Muscle of leg (tissue), 11 donors: ENCODE data around the gene KIF4A. TPM values are rescaled to one million over a fixed set of nuclear protein-coding genes. Genes with fewer than 3 reads are reported as not detected.
A peak's percentile ranks its signal among the peaks of the same experiment; 100 is the strongest.
"Not testable (repeated sequence)": the region's sequence is repeated elsewhere in the genome, so short reads cannot be mapped to it uniquely, and the experiment has no call there.

ENCODE experiments used
- DNase-seq: peaks from one replicate; pipeline ENCODE4 v3.0.0; 2013
- H3K27ac ChIP-seq: one replicate; pipeline ENCODE4 v1.5.1; 2013; ENCODE audit warnings: mild to moderate bottlenecking, low read length, control low read depth
- H3K27me3 ChIP-seq: one replicate; pipeline ENCODE4 v1.6.1; 2013; ENCODE audit warnings: low read length; ENCODE audit not compliant: control insufficient read depth, insufficient read depth
- H3K36me3 ChIP-seq: one replicate; pipeline ENCODE4 v1.6.1; 2013; ENCODE audit warnings: low read length; ENCODE audit not compliant: control insufficient read depth, insufficient read depth
- H3K4me1 ChIP-seq: one replicate; pipeline ENCODE4 v1.6.1; 2013; ENCODE audit warnings: low read length; ENCODE audit not compliant: control insufficient read depth, insufficient read depth
- H3K4me3 ChIP-seq: one replicate; pipeline ENCODE4 v1.5.1; 2013; ENCODE audit warnings: low read length, control low read depth
- H3K9me3 ChIP-seq: replicated peaks from 2 replicates; pipeline ENCODE4 v1.6.1; 2013; ENCODE audit warnings: low read depth, low read length; ENCODE audit not compliant: control insufficient read depth
- WGBS: methylation state at CpG from one replicate; pipeline ENCODE4 v1.1.5; 2013; ENCODE audit warnings: missing lambda C conversion rate; ENCODE audit not compliant: insufficient coverage; 5-methylcytosine and 5-hydroxymethylcytosine counted together
- polyA plus RNA-seq, 8 donors: library from polyadenylated mRNA; unstranded; fragments of 120-200 nt; gene quantifications; one replicate each; pipeline versions ENCODE4 v1.2.1 to v1.2.3, GENCODE V29; 2013; ENCODE audit warnings: inconsistent platforms in 1 of 8, low replicate concordance in 1 of 8; ENCODE audit not compliant: insufficient read length in 8 of 8, insufficient read depth in 1 of 8
- total RNA-seq: library from RNA; stranded (reverse); fragments of 120-200 nt; gene quantifications from one replicate; pipeline ENCODE4 v1.2.4, GENCODE V29; 2013

Gene KIF4A
- total and polyA plus RNA-seq, 9 donors, result 5.1 to 12.7 (median 8.5) TPM

DNA sequence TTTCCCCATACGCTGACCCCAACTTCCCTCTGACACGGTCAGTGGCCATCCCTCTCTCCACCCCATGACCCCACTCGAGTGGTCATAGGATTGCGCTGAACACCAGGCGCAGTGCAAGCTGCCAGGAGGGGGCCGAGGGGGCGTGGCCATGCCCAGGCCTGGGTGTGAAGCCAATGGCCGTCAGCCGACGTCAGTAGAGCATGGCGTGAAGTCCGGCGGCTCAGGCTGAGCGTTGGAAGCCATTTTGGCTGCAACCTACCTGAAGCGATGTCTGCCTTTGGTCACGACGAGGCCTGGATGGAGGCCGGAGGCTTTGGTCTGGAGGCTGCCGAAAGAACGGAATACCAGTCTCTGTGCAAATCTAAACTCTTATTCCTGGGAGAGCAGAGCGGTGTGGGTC, 8.0 kb upstream of the KIF4A start, which contains the start of gene RAB41:
RAB41 (plus strand) TSS at position 222 of the 400 bp plus-strand sequence; CDS start at position 268, 46 bp downstream.
- 91% methylated on average over 18 of the region's 21 CpGs for WGBS
- peaks cover 5% of the 10 kb centered on the region for H3K27me3 ChIP-seq
- H3K27ac ChIP-seq, result no peak within 1 kb of the TSS
- H3K4me3 ChIP-seq, result no peak within 1 kb of the TSS
- peaks cover 2% of the 10 kb centered on the region for H3K36me3 ChIP-seq
- no peaks in the 10 kb centered on the region for H3K9me3 ChIP-seq
- DNase-seq, result no peak
- no peaks in the 10 kb centered on the region for H3K4me1 ChIP-seq

- WGBS, result 67% methylated on average over 4 of the region's 11 CpGs
- Histone ChIP-seq H3K27ac (peak overlapping the region; percentile 67), H3K27me3 (peaks cover 9% of the 10 kb centered on the region), H3K4me3 (peak overlapping the region; percentile 75), H3K4me1 (peaks cover 5% of the 10 kb centered on the region), H3K9me3 (no peaks in the 10 kb centered on the region), H3K36me3 (peaks cover 8% of the 10 kb centered on the region)
- no peak for DNase-seq
Measured at GRCh38 chrX:70289168-70289792, 624 bp upstream of the KIF4A start.

DNA sequence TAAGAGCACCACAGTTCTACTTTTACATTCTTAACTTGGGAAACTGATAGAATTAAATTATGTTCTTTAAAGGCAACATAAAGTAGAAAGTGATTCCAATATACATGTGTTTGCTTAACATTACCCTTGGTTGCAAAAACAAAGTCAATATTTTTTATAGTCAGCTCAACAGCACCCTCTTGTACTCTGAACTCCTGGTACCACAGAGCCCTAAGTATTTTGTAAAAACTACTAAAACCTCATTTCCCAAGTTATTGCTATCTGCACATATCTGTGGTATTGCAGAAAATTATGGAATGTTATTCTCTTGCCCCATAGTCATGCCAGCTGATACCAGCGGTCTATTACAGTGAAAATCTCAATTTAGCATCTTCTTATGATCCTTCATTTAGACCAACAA, 2.9 kb downstream of the KIF4A start:
- no peaks in the 10 kb centered on the region for H3K9me3 ChIP-seq
- DNase-seq, result no peak
- H3K27me3 ChIP-seq, result peaks cover 6% of the 10 kb centered on the region
- no peak overlapping the region for H3K27ac ChIP-seq
- H3K36me3 ChIP-seq, result peaks cover 3% of the 10 kb centered on the region
- WGBS, result no CpG with 5 or more reads among the region's 1 CpG
- no peak overlapping the region for H3K4me3 ChIP-seq
- H3K4me1 ChIP-seq, result peaks cover 5% of the 10 kb centered on the region

DNA sequence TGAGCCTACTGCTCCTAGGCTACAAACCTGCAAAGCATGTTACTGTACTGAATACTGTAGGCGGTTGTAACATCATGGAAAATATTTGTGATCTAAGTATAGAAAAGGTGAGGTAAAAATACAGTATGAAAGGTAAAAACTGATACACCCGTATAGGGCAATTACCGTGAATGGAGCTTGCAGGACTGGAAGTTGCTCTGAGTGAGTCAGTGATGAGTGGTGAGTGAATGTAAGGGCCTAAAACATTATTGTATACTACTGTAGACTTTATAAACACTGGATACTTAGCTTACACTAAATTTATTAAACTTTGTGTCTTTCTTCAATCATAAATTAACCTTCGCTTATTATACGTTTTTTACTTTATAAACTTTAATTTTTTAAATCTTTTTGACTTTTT, 3.7 kb downstream of the KIF4A start:
- WGBS, result no CpG with 5 or more reads among the region's 5 CpGs
- Histone ChIP-seq H3K27ac (no peak overlapping the region), H3K27me3 (peaks cover 10% of the 10 kb centered on the region), H3K4me1 (peaks cover 5% of the 10 kb centered on the region), H3K4me3 (no peak overlapping the region), H3K9me3 (no peaks in the 10 kb centered on the region), H3K36me3 (no peaks in the 10 kb centered on the region)
- DNase-seq, result no peak

DNA sequence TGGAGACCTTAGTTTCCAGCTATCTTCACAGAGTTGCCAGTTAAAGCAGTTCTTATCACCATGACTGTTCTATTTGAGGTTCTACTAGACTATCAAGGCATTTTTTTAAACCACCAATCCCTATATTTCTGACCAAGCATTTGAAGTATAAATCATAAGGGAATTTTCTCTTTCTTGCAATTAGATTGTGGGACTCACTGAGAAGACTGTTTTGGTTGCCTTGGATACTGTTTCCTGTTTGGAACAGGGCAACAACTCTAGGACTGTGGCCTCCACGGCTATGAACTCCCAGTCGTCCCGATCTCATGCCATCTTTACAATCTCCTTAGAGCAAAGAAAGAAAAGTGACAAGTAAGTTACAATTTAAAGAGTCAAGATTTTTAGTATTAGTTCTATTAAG, 11.8 kb downstream of the KIF4A start:
- peak; percentile 25 for DNase-seq
- no peaks in the 10 kb centered on the region for H3K36me3 ChIP-seq
- peaks cover 4% of the 10 kb centered on the region for H3K27me3 ChIP-seq
- H3K4me3 ChIP-seq, result no peak overlapping the region
- 83% methylated on average over 1 of the region's 3 CpGs for WGBS
- no peaks in the 10 kb centered on the region for H3K9me3 ChIP-seq
- no peak overlapping the region for H3K27ac ChIP-seq
- no peaks in the 10 kb centered on the region for H3K4me1 ChIP-seq

- DNase-seq, result no peak
- no peaks in the 10 kb centered on the region for H3K9me3 ChIP-seq
- no peaks in the 10 kb centered on the region for H3K4me1 ChIP-seq
- H3K27ac ChIP-seq, result no peak overlapping the region
- no peaks in the 10 kb centered on the region for H3K36me3 ChIP-seq
- H3K4me3 ChIP-seq, result no peak overlapping the region
- WGBS, result no CpG with 5 or more reads among the region's 1 CpG
- H3K27me3 ChIP-seq, result no peaks in the 10 kb centered on the region
Measured at GRCh38 chrX:70313503-70313902, 23.6 kb downstream of the KIF4A start.

DNA sequence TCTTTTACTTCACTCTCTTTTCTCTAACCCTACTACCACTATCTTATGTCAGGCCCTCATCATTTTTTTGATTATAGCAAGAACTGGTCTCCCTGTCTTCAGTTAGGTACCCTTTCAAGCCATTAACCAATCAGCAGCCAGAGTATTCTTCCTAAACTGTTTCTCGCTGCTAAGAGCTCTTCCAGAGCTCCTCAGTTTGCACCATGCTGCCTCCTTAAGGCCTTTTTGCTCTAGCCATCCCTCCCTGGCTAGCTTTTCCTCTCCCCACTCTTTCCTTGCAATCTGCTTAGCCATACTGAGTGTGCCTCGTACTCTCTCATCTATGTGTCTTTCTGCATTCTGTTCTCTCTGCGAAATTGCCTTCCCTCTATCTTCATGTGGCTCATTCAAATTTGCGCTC, 32.9 kb downstream of the KIF4A start:
- DNase-seq, result no peak
- H3K27me3 ChIP-seq, result no peaks in the 10 kb centered on the region
- H3K27ac ChIP-seq, result no peak overlapping the region
- H3K9me3 ChIP-seq, result no peaks in the 10 kb centered on the region
- H3K4me1 ChIP-seq, result no peaks in the 10 kb centered on the region
- no peaks in the 10 kb centered on the region for H3K36me3 ChIP-seq
- H3K4me3 ChIP-seq, result no peak overlapping the region
- WGBS, result 79% methylated on average over 4 of the region's 4 CpGs

DNA sequence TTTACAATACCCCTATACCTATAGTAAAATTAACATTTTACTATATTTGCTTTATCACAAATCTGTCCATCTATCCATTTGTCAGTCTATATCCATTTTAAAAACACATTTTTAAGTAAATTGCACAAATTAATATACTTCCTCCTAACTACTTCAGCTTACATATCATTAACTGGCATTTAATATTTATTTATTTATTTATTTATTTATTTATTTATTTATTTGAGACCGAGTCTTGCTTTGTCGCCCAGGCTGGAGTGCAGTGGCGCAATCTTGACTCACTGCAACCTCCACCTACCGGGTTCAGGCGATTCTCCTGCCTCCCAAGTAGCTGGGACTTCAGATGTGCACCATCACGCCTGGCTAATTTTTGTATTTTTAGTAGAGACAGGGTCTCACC, 33.7 kb downstream of the KIF4A start:
- not testable (repeated sequence) for H3K4me3 ChIP-seq, H3K4me1 ChIP-seq, H3K27me3 ChIP-seq, H3K36me3 ChIP-seq, DNase-seq, H3K9me3 ChIP-seq, H3K27ac ChIP-seq
- WGBS, result no CpG with 5 or more reads among the region's 6 CpGs

DNA sequence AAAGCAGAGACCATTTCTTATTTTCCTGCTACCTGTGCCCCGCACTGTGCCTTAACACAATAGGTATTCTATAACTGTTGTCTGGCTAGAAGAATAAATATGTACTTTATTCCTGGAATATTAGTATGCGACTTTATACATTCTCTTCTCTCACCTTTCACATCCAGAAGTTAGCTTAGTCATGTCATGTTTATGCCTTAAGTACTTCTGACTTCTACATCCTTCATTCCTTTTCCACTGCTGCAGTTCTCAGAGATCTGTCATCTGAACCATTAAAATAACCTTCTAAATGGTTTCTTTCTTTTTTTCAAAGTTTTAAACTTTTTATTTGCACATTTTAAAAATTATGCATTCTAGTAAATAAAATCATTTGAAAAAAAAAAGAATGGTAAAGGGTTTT, 34.4 kb downstream of the KIF4A start:
- Histone ChIP-seq H3K9me3 (no peaks in the 10 kb centered on the region), H3K4me1 (no peaks in the 10 kb centered on the region), H3K36me3 (no peaks in the 10 kb centered on the region), H3K27ac (no peak overlapping the region), H3K4me3 (no peak overlapping the region), H3K27me3 (no peaks in the 10 kb centered on the region)
- DNase-seq, result no peak
- WGBS, result no CpG with 5 or more reads among the region's 2 CpGs

DNA sequence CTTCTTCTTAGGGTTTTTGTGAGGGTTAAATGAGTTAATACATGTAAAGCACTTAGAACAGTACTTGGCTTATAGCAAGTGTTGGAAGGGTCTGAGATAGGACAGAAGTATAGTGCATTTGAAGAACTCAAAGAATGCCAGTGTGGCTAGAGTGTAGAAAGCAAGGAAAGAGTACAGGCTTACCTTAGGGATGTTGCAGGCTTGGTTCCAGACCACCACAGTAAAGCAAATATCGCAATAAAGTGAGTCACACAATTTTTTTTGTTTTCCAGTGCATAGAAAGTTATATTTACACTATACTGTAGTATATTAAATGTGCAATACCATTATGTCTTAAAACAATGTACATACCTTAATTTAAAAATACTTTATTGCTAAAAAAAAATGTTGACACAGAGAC, 41.3 kb downstream of the KIF4A start:
- no peaks in the 10 kb centered on the region for H3K9me3 ChIP-seq
- WGBS, result no CpG with 5 or more reads among the region's 1 CpG
- H3K4me3 ChIP-seq, result no peak overlapping the region
- H3K4me1 ChIP-seq, result no peaks in the 10 kb centered on the region
- no peaks in the 10 kb centered on the region for H3K27me3 ChIP-seq
- H3K36me3 ChIP-seq, result no peaks in the 10 kb centered on the region
- no peak for DNase-seq
- H3K27ac ChIP-seq, result no peak overlapping the region

DNA sequence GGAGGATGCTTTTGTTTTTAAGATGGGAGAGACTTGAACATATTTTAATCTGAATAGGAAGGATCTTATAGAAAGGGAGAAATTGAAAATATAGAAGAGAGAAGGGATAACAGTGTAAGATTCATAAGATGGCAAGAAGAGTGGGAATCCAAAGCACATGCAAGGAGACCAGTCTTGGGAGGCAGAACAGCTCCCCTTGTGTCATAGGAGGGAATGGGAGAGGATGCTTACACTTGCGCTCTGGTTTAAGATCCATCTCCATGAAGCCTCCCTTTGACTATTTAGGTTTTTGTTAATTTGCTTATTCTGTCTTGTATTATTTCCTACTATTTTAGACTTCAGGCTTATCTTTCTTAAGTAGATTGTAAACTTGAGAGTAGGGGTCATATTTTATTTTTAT, 42.7 kb downstream of the KIF4A start:
- no peaks in the 10 kb centered on the region for H3K4me1 ChIP-seq
- no peaks in the 10 kb centered on the region for H3K27me3 ChIP-seq
- DNase-seq, result no peak
- H3K9me3 ChIP-seq, result no peaks in the 10 kb centered on the region
- no peaks in the 10 kb centered on the region for H3K36me3 ChIP-seq
- no peak overlapping the region for H3K27ac ChIP-seq
- H3K4me3 ChIP-seq, result no peak overlapping the region
- WGBS, result no CpG with 5 or more reads among the region's 1 CpG
